WTC11 (cell line): Measurements from ENCODE around the gene RAMP1. TPM values are rescaled to one million over a fixed set of nuclear protein-coding genes. Genes with fewer than 3 reads are reported as not detected.

Experiments used
- ATAC-seq: fragments of 200-7000 bp; cut with Tn5 transposase; 2 replicates; pipeline ENCODE4 v1.10.0; 2021; ENCODE audit warnings: mild to moderate bottlenecking, moderate library complexity
- CTCF ChIA-PET: fragments of 300-600 bp; sonication (Branson Sonifier 250); formaldehyde crosslinking; loops from one replicate; lab custom pipeline; 2021; ENCODE audit warnings: antibody characterized with exemption; lab: Charles Lee
- POLR2A ChIA-PET: fragments of 350-600 bp; sonication (Branson Sonifier 250); formaldehyde crosslinking; loops from one replicate; lab custom pipeline; 2021; ENCODE audit warnings: antibody characterized with exemption; lab: Charles Lee
- DNase-seq: peaks from one replicate; pipeline ENCODE4 v3.0.0; 2021; ENCODE audit warnings: low spot score
- H3K27ac Mint-ChIP-seq: 2 replicates; pipeline ENCODE4 v1.8.0; 2021; ENCODE audit warnings: mixed read lengths
- H3K27me3 Mint-ChIP-seq: 2 replicates; pipeline ENCODE4 v1.8.0; 2021; ENCODE audit warnings: low read depth, mild to moderate bottlenecking, moderate library complexity, mixed read lengths
- H3K36me3 Mint-ChIP-seq: 2 replicates; pipeline ENCODE4 v1.8.0; 2021; ENCODE audit warnings: mixed read lengths
- H3K4me1 Mint-ChIP-seq: 2 replicates; pipeline ENCODE4 v1.8.0; 2022; ENCODE audit warnings: mixed read lengths
- H3K4me3 Mint-ChIP-seq: 2 replicates; pipeline ENCODE4 v1.8.0; 2021; ENCODE audit warnings: mild to moderate bottlenecking, moderate library complexity, mixed read lengths
- H3K9me3 Mint-ChIP-seq: 2 replicates; pipeline ENCODE4 v1.8.0; 2021; ENCODE audit warnings: mixed read lengths
- ARID4B ChIP-seq: sonication (generic); formaldehyde crosslinking; IDR thresholded peaks from 2 replicates; pipeline ENCODE4 v1.8.0; 2023; ENCODE audit warnings: missing genetic modification reagents, mild to moderate bottlenecking, borderline replicate concordance
- ATF6 ChIP-seq: sonication (generic); formaldehyde crosslinking; IDR thresholded peaks from 2 replicates; pipeline ENCODE4 v1.8.1; 2023; ENCODE audit warnings: mild to moderate bottlenecking, missing genetic modification reagents
- CREB1 ChIP-seq: sonication (generic); formaldehyde crosslinking; IDR thresholded peaks from 2 replicates; pipeline ENCODE4 v1.8.0; 2023; ENCODE audit warnings: mild to moderate bottlenecking, missing genetic modification reagents
- CTCF ChIP-seq: fragments of 200-600 bp; IDR thresholded peaks from 2 replicates; pipeline ENCODE4 v1.8.0; 2022; ENCODE audit warnings: antibody characterized with exemption
- GABPB1 ChIP-seq: sonication (generic); formaldehyde crosslinking; IDR thresholded peaks from 2 replicates; pipeline ENCODE4 v1.8.1; 2023; ENCODE audit warnings: mild to moderate bottlenecking, missing genetic modification reagents
- HMGXB4 ChIP-seq: sonication (generic); formaldehyde crosslinking; IDR thresholded peaks from 2 replicates; pipeline ENCODE4 v1.8.1; 2023; ENCODE audit warnings: mild to moderate bottlenecking, moderate library complexity, missing genetic modification reagents
- IRF1 ChIP-seq: sonication (generic); formaldehyde crosslinking; IDR thresholded peaks from 2 replicates; pipeline ENCODE4 v1.8.0; 2023; ENCODE audit warnings: missing genetic modification reagents
- JAZF1 ChIP-seq: fragments of 250-450 bp; sonication (Bioruptor Pico); IDR thresholded peaks from 2 replicates; pipeline ENCODE4 v1.9.0; 2021; ENCODE audit warnings: moderate library complexity, mild to moderate bottlenecking, inconsistent platforms
- NR3C1 ChIP-seq: sonication (generic); formaldehyde crosslinking; conservative IDR thresholded peaks from 2 replicates; pipeline ENCODE4 v1.8.1; 2023; ENCODE audit warnings: low read depth, mild to moderate bottlenecking, missing genetic modification reagents
- OVOL2 ChIP-seq: fragments of 250-450 bp; sonication (Bioruptor Pico); IDR thresholded peaks from 2 replicates; pipeline ENCODE4 v1.9.0; 2021; ENCODE audit warnings: mild to moderate bottlenecking, borderline replicate concordance
- RELA ChIP-seq: sonication (generic); formaldehyde crosslinking; IDR thresholded peaks from 2 replicates; pipeline ENCODE4 v1.8.1; 2022; ENCODE audit warnings: missing genetic modification reagents, mild to moderate bottlenecking, borderline replicate concordance
- TP53 ChIP-seq: sonication (generic); formaldehyde crosslinking; IDR thresholded peaks from 2 replicates; pipeline ENCODE4 v1.8.1; 2023; ENCODE audit warnings: mild to moderate bottlenecking, missing genetic modification reagents
- ZNF121 ChIP-seq: sonication (generic); formaldehyde crosslinking; IDR thresholded peaks from 2 replicates; pipeline ENCODE4 v1.8.0; 2023; ENCODE audit warnings: missing genetic modification reagents
- ZNF263 ChIP-seq: sonication (generic); formaldehyde crosslinking; IDR thresholded peaks from 2 replicates; pipeline ENCODE4 v1.8.1; 2022; ENCODE audit warnings: low read depth, mild to moderate bottlenecking, moderate library complexity, missing genetic modification reagents
- ZNF425 ChIP-seq: fragments of 250-450 bp; sonication (Bioruptor Pico); conservative IDR thresholded peaks from 2 replicates; pipeline ENCODE4 v1.9.0; 2021; ENCODE audit warnings: mild to moderate bottlenecking
- ZSCAN18 ChIP-seq: fragments of 250-450 bp; sonication (Bioruptor Pico); IDR thresholded peaks from 2 replicates; pipeline ENCODE4 v2.1.2; 2022; ENCODE audit warnings: mild to moderate bottlenecking, moderate library complexity
- total RNA-seq: library from RNA; stranded (reverse); gene quantifications from 3 replicates; pipeline ENCODE4 v1.2.3, GENCODE V29; 2021

The RAMP1 gene
- total RNA-seq, 1 experiment from 2014 or later = 1.0 TPM

GRCh38 chr2:237892984-237893595, 33.7 kb downstream of the RAMP1 start:
- Mint-ChIP-seq H3K4me1 (no peaks in the 10 kb centered on the region), H3K27me3 (no peaks in the 10 kb centered on the region), H3K36me3 (no peaks in the 10 kb centered on the region)
- TF ChIP-seq NR3C1 (CRISPR knock-in tag) (no peak), HMGXB4 (CRISPR knock-in tag) (no peak), ZSCAN18 (CRISPR knock-in tag) (no peak), ZNF121 (CRISPR knock-in tag) (no peak), ATF6 (CRISPR knock-in tag) (no peak), RELA (CRISPR knock-in tag) (no peak), CTCF (no peak), JAZF1 (CRISPR knock-in tag) (no peak), IRF1 (no peak)
- TF ChIP-seq, all 79 proteins: peak for 0
- Mint-ChIP-seq H3K27ac (no peak overlapping the region), H3K4me3 (no peak overlapping the region), H3K9me3 (no peaks in the 10 kb centered on the region)
- ChIA-PET CTCF (interaction anchor here (1.3 kb wide), 1 partner anchor 30 kb away, joined by 5 read pairs; no protein-coding TSS in a partner anchor), POLR2A (no interaction called here)
- no peak for DNase-seq
- ATAC-seq = no peak

- DNase-seq = no peak
Observed at GRCh38 chr2:237894396-237894979, 35.1 kb downstream of the RAMP1 start.

GRCh38 chr2:237894986-237895543, 35.6 kb downstream of the RAMP1 start:
- ChIA-PET POLR2A (no interaction called here), CTCF (no interaction called here)
- no peak overlapping the region for H3K4me3 Mint-ChIP-seq
- H3K36me3 Mint-ChIP-seq = no peaks in the 10 kb centered on the region
- TF ChIP-seq ARID4B (CRISPR knock-in tag) = no peak
- no peak for TF ChIP-seq ZNF121 (CRISPR knock-in tag)
- TF ChIP-seq OVOL2 (CRISPR knock-in tag) = no peak
- no peak for TF ChIP-seq TP53 (CRISPR knock-in tag)
- no peak for TF ChIP-seq ZNF425 (CRISPR knock-in tag)
- 0 out of 2 replicates have a peak, but pooled peaks cover 4% of the 10 kb centered on the region for H3K4me1 Mint-ChIP-seq
- no peaks in the 10 kb centered on the region for H3K9me3 Mint-ChIP-seq
- no peaks in the 10 kb centered on the region for H3K27me3 Mint-ChIP-seq
- no peak overlapping the region for H3K27ac Mint-ChIP-seq
- ATAC-seq (no peak), DNase-seq (no peak)

More at GRCh38 chr2:237894396-237894979, 35.1 kb downstream of the RAMP1 start:
- H3K27ac Mint-ChIP-seq = no peak overlapping the region
- TF ChIP-seq ZNF263 (CRISPR knock-in tag) (no peak), GABPB1 (no peak), CREB1 (no peak)
- ChIA-PET POLR2A (no interaction called here), CTCF (interaction anchor here (0.6 kb wide), 1 partner anchor 423 kb away, joined by 3 read pairs; no protein-coding TSS in a partner anchor)
- H3K36me3 Mint-ChIP-seq = no peaks in the 10 kb centered on the region
- no peaks in the 10 kb centered on the region for H3K9me3 Mint-ChIP-seq
- H3K4me3 Mint-ChIP-seq = no peak overlapping the region
- ATAC-seq = no peak
- H3K27me3 Mint-ChIP-seq = no peaks in the 10 kb centered on the region
- H3K4me1 Mint-ChIP-seq = 0 out of 2 replicates have a peak, but pooled peaks cover 4% of the 10 kb centered on the region
